K562 (cell line): ENCODE measurements around the gene KLHDC7A. TPM values are rescaled to one million over a fixed set of nuclear protein-coding genes. Genes with fewer than 3 reads are reported as not detected.

Experiments used
- NFYB ChIP-seq: IDR thresholded peaks from 2 replicates; pipeline ENCODE4 v1.6.1; 2011; ENCODE audit warnings: mild to moderate bottlenecking, moderate library complexity; ENCODE audit not compliant: insufficient read length; ENCODE audit errors: extremely low read depth
- REST ChIP-seq, 2 experiments: fragments of 450-650 bp; formaldehyde crosslinking in 1 of 2; IDR thresholded peaks; 2 replicates each; pipeline versions ENCODE4 v1.4.0 to v1.6.1; 2014 to 2020; ENCODE audit warnings: mild to moderate bottlenecking in 2 of 2, borderline replicate concordance in 1 of 2, low read depth in 1 of 2
- ZBTB26 ChIP-seq: fragments of 450-650 bp; formaldehyde crosslinking; IDR thresholded peaks from 2 replicates; pipeline ENCODE4 v1.4.0; 2022; ENCODE audit warnings: missing genetic modification characterization
- polyA plus RNA-seq, 8 experiments: library from polyadenylated mRNA; depleted of rRNA in 4 of 8; stranded (reverse) in 5 of 8; unstranded in 3 of 8; fragments of >200 nt; fragmentation: Nextera tagmentation in 2 of 8; fragmentation: Illumina TruSeq in 1 of 8; extraction: Ambion mirVana in 2 of 8; extraction: Trizol in 1 of 8; gene quantifications; 2 replicates each; pipeline versions ENCODE4 v1.2.1 to v1.2.3, GENCODE V29; 2011 to 2014; ENCODE audit warnings: inconsistent platforms in 1 of 8, missing spikeins in 1 of 8
- total RNA-seq, 7 experiments: library from RNA; depleted of rRNA in 6 of 7; stranded (reverse); fragments of >200 nt in 6 of 7; fragmentation: Illumina TruSeq in 2 of 7; extraction: Trizol in 2 of 7; gene quantifications; 2 replicates each; pipeline versions ENCODE4 v1.2.1 to v1.2.3, GENCODE V29; 2011 to 2021; ENCODE audit warnings: low replicate concordance in 1 of 7

Gene KLHDC7A
- total and polyA plus RNA-seq, 9 of the 15 experiments (the other 6 are each of a cell fraction or from before 2014, with no cell fraction given), result 0.01 to 0.02 (median 0.01) TPM; not detected in 6

- TF ChIP-seq REST (IDR thresholded peaks at IDR 0.05; ENCODE audit: borderline replicate concordance), result peak; percentile 89
- no peak for TF ChIP-seq REST (CRISPR knock-in tag; IDR thresholded peaks at IDR 0.05; ENCODE audit: low read depth)
- no peak for TF ChIP-seq ZBTB26 (CRISPR knock-in tag)
- peak; percentile 50 for TF ChIP-seq NFYB
- TF ChIP-seq, all 486 proteins: peak for 23
Observed at GRCh38 chr1:18452550-18452949, 28.2 kb upstream of the KLHDC7A start (continued).
